LNCaP clone FGC (cell line): Measurements from ENCODE around the gene KDELR3.
A peak's percentile ranks its signal among the peaks of the same experiment; 100 is the strongest.

Source experiments
- DNase-seq: peaks from one replicate; pipeline ENCODE4 v3.0.0-alpha.2; 2011; ENCODE audit warnings: low read depth
- H3K4me3 ChIP-seq: 2 replicates; pipeline ENCODE4 v1.5.1; 2011; ENCODE audit warnings: mild to moderate bottlenecking, low read depth, low read length, control low read depth
- TF ChIP-seq, protein P1 (sequence below): IDR thresholded peaks from 2 replicates; pipeline ENCODE4 v1.5.1; 2012; ENCODE audit warnings: mild to moderate bottlenecking; ENCODE audit not compliant: control insufficient read depth, insufficient read depth; ENCODE audit errors: extremely low read depth

The KDELR3 gene

DNA sequence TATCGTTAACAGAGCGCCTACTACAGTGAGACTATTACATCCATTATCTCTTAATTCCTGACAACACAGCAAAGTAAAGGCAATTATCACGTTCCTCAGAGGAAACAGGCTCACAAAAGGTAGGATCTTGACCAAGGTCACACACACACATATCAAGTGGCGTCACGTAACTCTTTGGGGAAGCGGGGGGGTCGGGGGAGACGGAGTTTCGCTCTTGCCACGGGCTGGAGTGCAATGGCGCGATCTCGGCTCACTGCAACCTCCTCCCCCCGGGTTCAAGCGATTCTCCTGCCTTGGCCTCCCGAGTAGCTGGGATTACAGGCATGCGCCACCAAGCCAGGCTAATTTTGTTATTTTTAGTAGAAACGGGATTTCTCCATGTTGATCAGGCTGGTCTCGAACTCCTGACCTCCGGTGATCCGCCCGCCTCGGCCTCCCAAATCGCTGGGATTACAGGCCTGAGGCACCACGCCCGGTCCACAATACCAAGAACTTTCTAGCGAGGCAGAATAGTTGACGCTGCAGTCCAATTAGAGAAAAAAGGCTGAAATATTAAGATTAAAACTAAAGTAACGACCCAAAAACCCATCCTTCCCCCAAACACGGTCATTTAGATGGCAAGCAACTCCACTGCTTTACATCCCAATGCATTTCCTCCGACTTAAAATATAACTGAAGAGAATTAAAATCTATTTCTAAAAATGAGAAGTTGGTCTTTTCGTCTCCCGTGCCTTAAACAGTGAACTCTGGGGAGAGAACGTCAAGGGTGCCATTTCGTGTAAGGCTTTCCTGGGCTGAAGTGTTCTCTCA lies 37.0 kb downstream of the KDELR3 start:
- TF ChIP-seq, protein P1, sequence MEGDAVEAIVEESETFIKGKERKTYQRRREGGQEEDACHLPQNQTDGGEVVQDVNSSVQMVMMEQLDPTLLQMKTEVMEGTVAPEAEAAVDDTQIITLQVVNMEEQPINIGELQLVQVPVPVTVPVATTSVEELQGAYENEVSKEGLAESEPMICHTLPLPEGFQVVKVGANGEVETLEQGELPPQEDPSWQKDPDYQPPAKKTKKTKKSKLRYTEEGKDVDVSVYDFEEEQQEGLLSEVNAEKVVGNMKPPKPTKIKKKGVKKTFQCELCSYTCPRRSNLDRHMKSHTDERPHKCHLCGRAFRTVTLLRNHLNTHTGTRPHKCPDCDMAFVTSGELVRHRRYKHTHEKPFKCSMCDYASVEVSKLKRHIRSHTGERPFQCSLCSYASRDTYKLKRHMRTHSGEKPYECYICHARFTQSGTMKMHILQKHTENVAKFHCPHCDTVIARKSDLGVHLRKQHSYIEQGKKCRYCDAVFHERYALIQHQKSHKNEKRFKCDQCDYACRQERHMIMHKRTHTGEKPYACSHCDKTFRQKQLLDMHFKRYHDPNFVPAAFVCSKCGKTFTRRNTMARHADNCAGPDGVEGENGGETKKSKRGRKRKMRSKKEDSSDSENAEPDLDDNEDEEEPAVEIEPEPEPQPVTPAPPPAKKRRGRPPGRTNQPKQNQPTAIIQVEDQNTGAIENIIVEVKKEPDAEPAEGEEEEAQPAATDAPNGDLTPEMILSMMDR: peak; percentile 8; the same call in 1 of the 2 replicates
- peak overlapping the region; percentile 90 for H3K4me3 ChIP-seq
- no peak for DNase-seq

DNA sequence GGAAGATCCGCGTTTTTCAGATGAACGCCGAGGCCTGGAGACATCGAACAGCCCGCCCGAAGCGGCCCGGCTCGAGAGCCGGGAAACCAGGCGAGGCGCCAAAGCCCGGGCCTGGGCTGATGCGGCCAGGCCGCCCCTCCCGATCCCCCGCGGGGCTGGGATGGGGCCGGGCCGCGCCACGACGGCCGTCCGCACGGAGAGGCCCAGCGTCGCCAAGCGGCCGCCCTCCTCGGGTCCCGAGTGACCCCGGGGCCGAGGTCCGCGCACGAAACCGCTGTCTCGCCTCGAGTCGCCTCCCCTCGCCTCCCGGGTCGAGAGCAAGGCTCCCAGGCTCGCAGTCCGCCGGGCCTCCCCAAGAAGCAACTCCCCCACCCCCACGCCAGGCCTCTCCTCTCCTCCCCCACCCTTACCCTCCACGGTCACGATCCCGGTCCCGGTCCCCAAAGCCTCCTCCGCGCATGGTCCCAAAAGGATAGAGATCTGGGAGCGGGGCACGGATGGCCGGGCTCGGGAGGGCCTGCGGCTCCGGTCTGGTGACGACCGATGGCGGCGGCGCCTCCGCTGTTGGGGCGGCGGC lies 37.7 kb downstream of the KDELR3 start:
- peak overlapping the region; percentile 90 for H3K4me3 ChIP-seq
- no peak for DNase-seq
- TF ChIP-seq, protein P1: no peak

DNA sequence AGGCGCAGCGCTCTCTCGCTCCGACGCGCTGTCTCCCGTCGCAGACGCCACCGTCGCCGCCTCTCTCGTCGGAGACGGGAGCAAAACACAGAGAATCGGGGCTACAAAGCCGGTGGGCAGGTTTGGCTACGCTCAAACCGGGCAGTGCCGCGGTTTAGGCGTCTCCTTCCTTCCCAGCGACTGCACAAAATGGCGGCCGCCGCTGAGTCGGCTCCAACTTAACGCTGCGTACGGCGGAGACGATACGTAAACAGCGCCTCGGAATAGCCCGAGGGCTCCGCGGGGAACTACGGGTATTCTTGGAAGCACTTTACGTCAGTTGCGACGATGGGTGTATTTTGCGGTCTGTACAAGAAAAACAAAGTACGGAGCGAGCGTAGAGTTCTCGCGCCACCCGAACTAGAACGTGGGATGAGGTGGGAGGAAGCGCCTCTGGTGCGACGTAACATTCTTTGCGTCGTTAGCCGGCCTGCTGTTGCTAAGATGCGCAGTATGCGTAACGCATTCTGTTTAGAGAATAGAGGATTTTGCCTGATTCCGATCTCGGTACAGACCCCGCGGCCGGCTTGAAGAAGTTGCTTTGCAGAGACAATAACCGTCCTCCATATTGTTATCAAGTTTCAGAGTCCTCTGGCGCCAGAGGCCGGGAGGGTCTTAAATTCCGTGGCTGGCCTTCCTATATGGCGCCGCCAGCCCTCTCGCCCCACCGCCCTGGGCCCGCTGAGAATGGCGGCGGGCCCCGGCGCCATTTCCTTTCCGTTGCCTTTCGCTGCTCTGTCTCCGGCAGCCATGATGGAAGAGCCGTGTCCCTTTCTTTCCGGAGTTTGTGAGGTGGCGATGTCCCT lies 38.4 kb downstream of the KDELR3 start, which contains the start of gene DDX17:
DDX17 (minus strand) TSS at position 194 of the 845 bp plus-strand sequence.
- DNase-seq: peak; percentile 81
- TF ChIP-seq, protein P1: no peak
- H3K4me3 ChIP-seq: peak within 1 kb of the TSS; percentile 90

DNA sequence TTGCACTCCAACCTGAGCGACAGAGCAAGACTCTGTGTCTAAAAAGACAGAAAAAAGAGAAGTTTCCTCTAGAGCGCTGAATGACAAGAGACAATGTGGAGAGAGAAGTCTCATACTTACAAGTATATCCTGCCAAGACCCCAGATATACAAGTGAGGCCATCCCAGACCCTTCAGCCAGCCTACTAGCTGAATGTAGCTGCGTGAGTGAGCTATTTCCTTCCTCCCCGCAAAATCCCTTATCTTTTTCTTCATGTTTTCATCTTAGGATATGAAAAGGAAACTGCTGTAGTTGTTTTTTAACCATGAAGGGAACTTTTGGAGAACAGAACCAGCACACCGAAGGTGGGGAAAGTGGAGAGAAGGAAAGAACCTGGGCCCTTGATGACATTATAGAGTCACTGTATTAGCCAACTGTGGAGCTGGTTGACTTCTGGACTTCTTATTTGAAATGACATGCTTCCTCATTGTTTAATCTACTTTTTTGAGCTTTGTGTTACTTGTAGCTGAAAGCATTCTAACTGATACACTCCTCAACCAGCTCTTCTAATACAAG lies 42.6 kb downstream of the KDELR3 start:
- TF ChIP-seq, protein P1: no peak
- DNase-seq: no peak
- H3K4me3 ChIP-seq: no peak overlapping the region

DNA sequence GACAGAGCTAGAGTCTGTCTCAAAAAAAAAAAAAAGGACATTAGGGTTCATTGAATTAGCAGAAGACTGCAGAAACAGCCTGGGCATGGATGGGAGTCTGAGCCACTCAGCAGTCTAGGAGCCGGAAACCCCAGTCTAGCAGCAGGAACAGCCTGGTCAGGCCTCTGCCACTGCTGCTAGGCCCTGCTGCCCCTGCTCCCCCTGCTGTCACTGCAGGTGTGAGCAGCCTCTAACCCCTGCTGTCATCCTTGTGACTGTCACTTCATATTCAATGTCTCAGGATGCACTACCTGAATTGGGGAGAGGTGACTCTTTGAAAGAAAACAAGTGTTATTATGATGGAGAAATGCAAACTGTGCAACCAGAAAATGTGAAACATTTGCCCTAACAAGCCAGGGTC lies 45.2 kb downstream of the KDELR3 start:
- TF ChIP-seq, protein P1: peak; percentile 19; the same call in 1 of the 2 replicates
- no peak overlapping the region for H3K4me3 ChIP-seq
- DNase-seq: no peak

DNA sequence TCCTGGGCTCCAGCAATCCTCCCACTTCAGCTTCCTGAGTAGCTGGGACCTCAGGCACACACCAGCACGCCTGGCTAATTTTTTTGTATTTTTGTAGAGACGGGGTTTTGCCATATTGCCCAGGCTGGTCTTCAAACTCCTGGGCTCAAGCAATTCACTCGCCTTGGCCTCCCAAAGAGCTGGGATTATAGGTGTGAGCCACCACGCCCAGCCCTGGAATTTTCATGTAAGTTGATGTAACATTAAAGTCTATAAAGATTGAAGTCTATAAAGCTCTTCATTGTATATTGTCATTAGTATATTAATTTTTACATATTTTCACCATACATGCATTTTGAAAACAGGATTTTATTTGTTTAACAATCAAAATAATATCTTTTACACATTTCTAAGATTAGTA lies 50.7 kb downstream of the KDELR3 start:
- no peak for DNase-seq
- no peak overlapping the region for H3K4me3 ChIP-seq
- TF ChIP-seq, protein P1: no peak
